IPS DF 6.9 (cell line): ENCODE data around the gene KDM1A.

Experiments used
- DNase-seq: peaks from one replicate; pipeline ENCODE4 v3.0.0-alpha.2; 2013; ENCODE audit warnings: low read depth, low spot score
- H3K27ac ChIP-seq: one replicate; pipeline ENCODE4 v1.5.1; 2013; ENCODE audit warnings: low read length, control low read depth
- H3K27me3 ChIP-seq: 2 replicates; pipeline ENCODE4 v1.6.1; 2013; ENCODE audit warnings: mild to moderate bottlenecking, low read length; ENCODE audit not compliant: control insufficient read depth, insufficient read depth
- H3K36me3 ChIP-seq: 2 replicates; pipeline ENCODE4 v1.6.1; 2013; ENCODE audit warnings: low read length; ENCODE audit not compliant: control insufficient read depth, insufficient read depth
- H3K4me1 ChIP-seq: 2 replicates; pipeline ENCODE4 v1.6.1; 2013; ENCODE audit warnings: low read length; ENCODE audit not compliant: control insufficient read depth, insufficient read depth
- H3K4me3 ChIP-seq: 2 replicates; pipeline ENCODE4 v1.5.1; 2013; ENCODE audit warnings: mild to moderate bottlenecking, low read length
- H3K9me3 ChIP-seq: 2 replicates; pipeline ENCODE4 v1.6.1; 2013; ENCODE audit warnings: low read length, inconsistent platforms; ENCODE audit not compliant: control insufficient read depth, insufficient read depth
- WGBS: extraction: QIAGEN DNeasy Blood & Tissue Kit; methylation state at CpG from one replicate; pipeline ENCODE4 v1.1.7; 2013; ENCODE audit warnings: mixed read lengths, missing lambda C conversion rate; ENCODE audit not compliant: insufficient read length, insufficient coverage; 5-methylcytosine and 5-hydroxymethylcytosine counted together

The KDM1A gene

GRCh38 chr1:23035823-23036452 lies 16.7 kb downstream of the KDM1A start:
- no peaks in the 10 kb centered on the region for H3K36me3 ChIP-seq
- no peak overlapping the region for H3K27ac ChIP-seq
- H3K4me1 ChIP-seq: no peaks in the 10 kb centered on the region; the same call in 1 of the 2 replicates
- no CpG with 5 or more reads among the region's 2 CpGs for WGBS
- H3K4me3 ChIP-seq: no peak overlapping the region
- peak; percentile 16 for DNase-seq
- H3K27me3 ChIP-seq: no peaks in the 10 kb centered on the region
- H3K9me3 ChIP-seq: no peaks in the 10 kb centered on the region

GRCh38 chr1:23037081-23037740 lies 17.9 kb downstream of the KDM1A start:
- Histone ChIP-seq H3K4me1 (no peaks in the 10 kb centered on the region; the same call in 1 of the 2 replicates), H3K27me3 (no peaks in the 10 kb centered on the region), H3K4me3 (no peak overlapping the region), H3K36me3 (no peaks in the 10 kb centered on the region), H3K27ac (no peak overlapping the region), H3K9me3 (no peaks in the 10 kb centered on the region)
- DNase-seq: no peak
- 100% methylated on average over 1 of the region's 4 CpGs for WGBS

- DNase-seq: no peak
- WGBS: no CpG with 5 or more reads among the region's 7 CpGs
- no peaks in the 10 kb centered on the region for H3K27me3 ChIP-seq
- H3K4me3 ChIP-seq: no peak overlapping the region
- no peaks in the 10 kb centered on the region for H3K36me3 ChIP-seq
- H3K9me3 ChIP-seq: no peaks in the 10 kb centered on the region
- no peaks in the 10 kb centered on the region; the same call in 1 of the 2 replicates for H3K4me1 ChIP-seq
- H3K27ac ChIP-seq: no peak overlapping the region
Measured at GRCh38 chr1:23039308-23039826, 20.1 kb downstream of the KDM1A start.

GRCh38 chr1:23040509-23040908 lies 21.2 kb downstream of the KDM1A start:
- no peak for DNase-seq
- H3K4me3 ChIP-seq: no peak overlapping the region
- no CpG with 5 or more reads among the region's 5 CpGs for WGBS
- no peaks in the 10 kb centered on the region; the same call in 1 of the 2 replicates for H3K4me1 ChIP-seq
- no peaks in the 10 kb centered on the region for H3K27me3 ChIP-seq
- H3K9me3 ChIP-seq: no peaks in the 10 kb centered on the region
- H3K36me3 ChIP-seq: no peaks in the 10 kb centered on the region
- H3K27ac ChIP-seq: no peak overlapping the region

GRCh38 chr1:23044035-23044434 lies 24.8 kb downstream of the KDM1A start:
- H3K4me3 ChIP-seq: no peak overlapping the region
- WGBS: no CpG with 5 or more reads among the region's 3 CpGs
- no peaks in the 10 kb centered on the region for H3K4me1 ChIP-seq
- DNase-seq: no peak
- H3K9me3 ChIP-seq: no peaks in the 10 kb centered on the region
- H3K27me3 ChIP-seq: no peaks in the 10 kb centered on the region
- no peak overlapping the region for H3K27ac ChIP-seq
- no peaks in the 10 kb centered on the region for H3K36me3 ChIP-seq

- no peak overlapping the region for H3K27ac ChIP-seq
- WGBS: no CpG with 5 or more reads among the region's 7 CpGs
- no peaks in the 10 kb centered on the region for H3K36me3 ChIP-seq
Measured at GRCh38 chr1:23050201-23050600, 30.9 kb downstream of the KDM1A start.

GRCh38 chr1:23051290-23051909 lies 32.1 kb downstream of the KDM1A start:
- Histone ChIP-seq H3K4me1 (no peaks in the 10 kb centered on the region), H3K9me3 (no peaks in the 10 kb centered on the region), H3K4me3 (no peak overlapping the region), H3K36me3 (no peaks in the 10 kb centered on the region; the same call in 1 of the 2 replicates), H3K27me3 (no peaks in the 10 kb centered on the region), H3K27ac (no peak overlapping the region)
- no peak for DNase-seq
- no CpG with 5 or more reads among the region's 4 CpGs for WGBS

More at GRCh38 chr1:23050201-23050600, 30.9 kb downstream of the KDM1A start:
- Histone ChIP-seq H3K4me1 (no peaks in the 10 kb centered on the region), H3K4me3 (no peak overlapping the region), H3K9me3 (no peaks in the 10 kb centered on the region), H3K27me3 (no peaks in the 10 kb centered on the region)
- DNase-seq: no peak

GRCh38 chr1:23057301-23057700 lies 38.0 kb downstream of the KDM1A start:
- Histone ChIP-seq H3K4me1 (no peaks in the 10 kb centered on the region), H3K27me3 (no peaks in the 10 kb centered on the region), H3K9me3 (no peaks in the 10 kb centered on the region), H3K36me3 (peaks cover 13% of the 10 kb centered on the region; the same call in 1 of the 2 replicates), H3K4me3 (no peak overlapping the region), H3K27ac (no peak overlapping the region)
- no peak for DNase-seq
- no CpG with 5 or more reads among the region's 5 CpGs for WGBS

- no peaks in the 10 kb centered on the region for H3K27me3 ChIP-seq
- no peak for DNase-seq
- no peaks in the 10 kb centered on the region for H3K9me3 ChIP-seq
- H3K27ac ChIP-seq: no peak overlapping the region
- peaks cover 16% of the 10 kb centered on the region; the same call in 1 of the 2 replicates for H3K36me3 ChIP-seq
- no peaks in the 10 kb centered on the region for H3K4me1 ChIP-seq
- no peak overlapping the region for H3K4me3 ChIP-seq
- WGBS: no CpG with 5 or more reads among the region's 2 CpGs
Measured at GRCh38 chr1:23062271-23062670, 43.0 kb downstream of the KDM1A start.

- no peak overlapping the region for H3K27ac ChIP-seq
- H3K4me3 ChIP-seq: no peak overlapping the region
- no peak for DNase-seq
- H3K9me3 ChIP-seq: no peaks in the 10 kb centered on the region
- WGBS: no CpG with 5 or more reads among the region's 2 CpGs
- H3K4me1 ChIP-seq: no peaks in the 10 kb centered on the region
- no peaks in the 10 kb centered on the region for H3K27me3 ChIP-seq
- peaks cover 14% of the 10 kb centered on the region; the same call in 1 of the 2 replicates for H3K36me3 ChIP-seq
Measured at GRCh38 chr1:23065385-23065784, 46.1 kb downstream of the KDM1A start.
